Left lung (tissue), 10 donors: Measurements from ENCODE around the gene RXRA. TPM values are rescaled to one million over a fixed set of nuclear protein-coding genes. Genes with fewer than 3 reads are reported as not detected.

Experiments used
- ATAC-seq: fragments of 200-7000 bp; cut with Tn5 transposase; one replicate; pipeline ENCODE4 v1.9.1; 2020; ENCODE audit warnings: moderate library complexity
- DNase-seq, 4 donors: peaks; one replicate each; pipeline ENCODE4 v3.0.0-alpha.2; 2013 to 2020
- H3K27ac ChIP-seq, 2 donors: fragments of 200-600 bp; sonication (generic) in 1 of 2; one replicate each; pipeline versions ENCODE4 v1.5.0 to v1.8.0; 2020 to 2021
- H3K27me3 ChIP-seq, 2 donors: fragments of 200-600 bp; sonication (generic) in 1 of 2; one replicate each; pipeline versions ENCODE4 v1.5.0 to v1.8.0; 2020 to 2021
- H3K36me3 ChIP-seq, 2 donors: fragments of 200-600 bp; sonication (generic) in 1 of 2; one replicate each; pipeline versions ENCODE4 v1.5.0 to v1.8.0; 2020 to 2021
- H3K4me1 ChIP-seq, 2 donors: fragments of 200-600 bp; one replicate each; pipeline ENCODE4 v1.8.0; 2021
- H3K4me3 ChIP-seq, 2 donors: fragments of 200-600 bp; sonication (generic) in 1 of 2; one replicate each; pipeline versions ENCODE4 v1.5.0 to v1.8.0; 2020 to 2021; ENCODE audit warnings: mild to moderate bottlenecking in 1 of 2
- H3K9me3 ChIP-seq, 2 donors: fragments of 200-600 bp; sonication (generic) in 1 of 2; one replicate each; pipeline versions ENCODE4 v1.5.0 to v1.8.0; 2020 to 2021
- intact Hi-C, 2 donors: fragments of 100-400 bp; cut with DNase I; formaldehyde crosslinking; loops; one replicate each; pipeline versions ENCODE4 v1.11.2 to v1.14.2; 2022
- polyA plus RNA-seq, 6 donors: library from polyadenylated mRNA; unstranded; fragments of 120-200 nt; gene quantifications; one replicate each; pipeline ENCODE4 v1.2.1, GENCODE V29; 2013; ENCODE audit not compliant: insufficient read length in 6 of 6
- total RNA-seq, 2 donors: library from RNA; stranded (reverse); fragmentation: NEBNext Ultra II Directional; extraction: Animal tissue kit (Norgen Biotek cat#: 25700); gene quantifications; one replicate each; pipeline ENCODE4 v1.2.1, GENCODE V29; 2021
- TF ChIP-seq, protein P1 (sequence below), 2 donors: fragments of 200-600 bp; sonication (generic) in 1 of 2; IDR thresholded peaks; one replicate each; pipeline versions ENCODE4 v1.5.0 to v1.8.0; 2021; ENCODE audit warnings: antibody characterized with exemption in 2 of 2
- donor health status: DM: no; HTN: yes; CAD: no.
- donor health status: DM: no; HTN: no; CAD: no.

The RXRA gene
- total and polyA plus RNA-seq, 8 donors: 42.2 to 79.5 (median 55.7) TPM

- DNase-seq (no peak), ATAC-seq (no peak)
- Histone ChIP-seq H3K4me1 (peaks cover 15 to 86% of the 10 kb centered on the region in 2 donors), H3K36me3 (no peaks in the 10 kb centered on the region), H3K4me3 (no peak overlapping the region), H3K27me3 (no peaks in the 10 kb centered on the region), H3K27ac (no peak overlapping the region), H3K9me3 (no peaks in the 10 kb centered on the region)
- TF ChIP-seq, protein P1, sequence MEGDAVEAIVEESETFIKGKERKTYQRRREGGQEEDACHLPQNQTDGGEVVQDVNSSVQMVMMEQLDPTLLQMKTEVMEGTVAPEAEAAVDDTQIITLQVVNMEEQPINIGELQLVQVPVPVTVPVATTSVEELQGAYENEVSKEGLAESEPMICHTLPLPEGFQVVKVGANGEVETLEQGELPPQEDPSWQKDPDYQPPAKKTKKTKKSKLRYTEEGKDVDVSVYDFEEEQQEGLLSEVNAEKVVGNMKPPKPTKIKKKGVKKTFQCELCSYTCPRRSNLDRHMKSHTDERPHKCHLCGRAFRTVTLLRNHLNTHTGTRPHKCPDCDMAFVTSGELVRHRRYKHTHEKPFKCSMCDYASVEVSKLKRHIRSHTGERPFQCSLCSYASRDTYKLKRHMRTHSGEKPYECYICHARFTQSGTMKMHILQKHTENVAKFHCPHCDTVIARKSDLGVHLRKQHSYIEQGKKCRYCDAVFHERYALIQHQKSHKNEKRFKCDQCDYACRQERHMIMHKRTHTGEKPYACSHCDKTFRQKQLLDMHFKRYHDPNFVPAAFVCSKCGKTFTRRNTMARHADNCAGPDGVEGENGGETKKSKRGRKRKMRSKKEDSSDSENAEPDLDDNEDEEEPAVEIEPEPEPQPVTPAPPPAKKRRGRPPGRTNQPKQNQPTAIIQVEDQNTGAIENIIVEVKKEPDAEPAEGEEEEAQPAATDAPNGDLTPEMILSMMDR (IDR thresholded peaks at IDR 0.05): no peak
- intact Hi-C loops: no loop called here
These were observed 25.4 kb downstream of the RXRA start for GRCh38 chr9:134351606-134352176.

GRCh38 chr9:134352247-134352933, 26.1 kb downstream of the RXRA start:
- Histone ChIP-seq H3K4me3 (no peak overlapping the region), H3K27me3 (no peaks in the 10 kb centered on the region), H3K36me3 (no peaks in the 10 kb centered on the region), H3K4me1 (peaks cover 21 to 86% of the 10 kb centered on the region in 2 donors), H3K9me3 (no peaks in the 10 kb centered on the region), H3K27ac (no peak overlapping the region)
- TF ChIP-seq, protein P1 (IDR thresholded peaks at IDR 0.05): no peak
- intact Hi-C loops: no loop called here
- no peak for ATAC-seq
- no peak for DNase-seq

GRCh38 chr9:134353539-134353938, 27.3 kb downstream of the RXRA start:
- peaks cover 30 to 86% of the 10 kb centered on the region in 2 donors for H3K4me1 ChIP-seq
- no peaks in the 10 kb centered on the region for H3K9me3 ChIP-seq
- TF ChIP-seq, protein P1 (IDR thresholded peaks at IDR 0.05): no peak
- no peaks in the 10 kb centered on the region for H3K27me3 ChIP-seq
- H3K36me3 ChIP-seq: no peaks in the 10 kb centered on the region
- H3K4me3 ChIP-seq: no peak overlapping the region
- no peak overlapping the region for H3K27ac ChIP-seq
- no peak for DNase-seq
- no peak for ATAC-seq
- intact Hi-C loops: no loop called here

DNA sequence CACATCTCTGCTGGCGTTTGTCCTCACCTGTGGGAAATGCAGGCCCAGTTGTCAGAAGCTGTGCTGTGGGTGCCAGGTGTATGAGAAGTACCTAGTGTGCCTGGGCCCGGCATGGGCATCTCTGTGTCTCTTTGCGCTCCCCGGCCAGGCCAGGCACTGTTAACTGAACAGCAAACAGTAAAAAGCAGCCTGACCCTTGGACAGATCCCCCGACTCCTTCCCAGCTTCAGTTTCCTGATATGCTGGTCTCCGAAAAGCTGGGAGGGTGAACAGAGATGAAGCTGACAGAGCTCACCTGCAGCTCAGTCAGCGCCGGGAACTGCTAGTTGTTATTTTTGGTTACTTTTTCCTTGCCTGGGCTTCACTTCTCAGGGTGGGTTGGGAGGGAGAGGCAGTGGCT, 28.9 kb downstream of the RXRA start:
- Histone ChIP-seq H3K27me3 (no peaks in the 10 kb centered on the region), H3K9me3 (no peaks in the 10 kb centered on the region), H3K27ac (no peak overlapping the region), H3K4me1 (peaks cover 33 to 87% of the 10 kb centered on the region in 2 donors), H3K36me3 (no peaks in the 10 kb centered on the region), H3K4me3 (no peak overlapping the region)
- ATAC-seq (no peak), DNase-seq (no peak)
- TF ChIP-seq, protein P1 (IDR thresholded peaks at IDR 0.05): no peak
- intact Hi-C loops: no loop called here

DNA sequence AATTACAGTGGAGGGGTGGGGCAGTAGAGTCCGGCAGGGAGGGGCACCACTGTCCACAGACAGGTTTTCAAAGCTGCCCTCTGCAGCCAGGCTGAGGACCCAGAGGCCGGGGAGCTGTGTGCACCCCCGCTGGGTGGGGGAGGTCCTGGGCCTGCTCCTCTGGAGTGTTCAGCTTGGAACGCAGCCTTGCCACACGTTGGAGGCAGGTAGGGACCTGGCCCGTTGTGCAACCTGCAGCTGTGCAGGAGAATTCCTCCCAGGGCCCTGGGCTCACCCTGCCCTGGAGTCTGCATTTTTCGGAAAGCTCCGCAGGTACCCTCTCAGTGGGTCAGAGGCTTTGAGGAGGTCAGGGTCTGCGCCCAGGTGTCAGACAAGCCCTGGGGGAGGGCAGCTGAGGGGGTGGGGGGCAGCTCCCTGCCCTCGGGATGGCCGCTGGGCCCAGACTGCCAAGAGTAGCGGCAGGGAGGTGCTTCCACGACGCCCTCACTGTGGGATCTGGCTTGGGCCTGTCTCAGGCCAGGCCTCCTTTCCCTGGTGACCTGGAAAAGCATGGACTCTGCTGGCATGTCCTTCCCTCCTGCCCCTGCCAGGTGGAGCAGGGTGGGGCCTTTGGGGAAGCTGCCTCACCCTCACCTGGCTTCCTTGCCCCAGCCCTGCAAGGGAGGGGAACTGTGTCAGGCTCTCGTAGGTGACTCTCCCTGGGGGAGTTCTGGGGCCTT, 29.5 kb downstream of the RXRA start:
- Histone ChIP-seq H3K27ac (peak overlapping the region; percentile 71 to 72), H3K9me3 (no peaks in the 10 kb centered on the region), H3K4me3 (no peak overlapping the region), H3K27me3 (no peaks in the 10 kb centered on the region), H3K4me1 (peaks cover 33 to 87% of the 10 kb centered on the region in 2 donors), H3K36me3 (no peaks in the 10 kb centered on the region)
- ATAC-seq: peak; percentile 69
- intact Hi-C loops: no loop called here
- TF ChIP-seq, protein P1 (IDR thresholded peaks at IDR 0.05): no peak
- peak in 2 of 4 donors; percentile 84 to 88 for DNase-seq
